ENCODE results near the gene IVD. TPM values are rescaled to one million over a fixed set of nuclear protein-coding genes. Genes with fewer than 3 reads are reported as not detected.

Gene IVD
- polyA plus RNA-seq, 1 donor (not counting 4 experiments of a cell fraction or from before 2014, with no cell fraction given): 13.0 TPM

DNA sequence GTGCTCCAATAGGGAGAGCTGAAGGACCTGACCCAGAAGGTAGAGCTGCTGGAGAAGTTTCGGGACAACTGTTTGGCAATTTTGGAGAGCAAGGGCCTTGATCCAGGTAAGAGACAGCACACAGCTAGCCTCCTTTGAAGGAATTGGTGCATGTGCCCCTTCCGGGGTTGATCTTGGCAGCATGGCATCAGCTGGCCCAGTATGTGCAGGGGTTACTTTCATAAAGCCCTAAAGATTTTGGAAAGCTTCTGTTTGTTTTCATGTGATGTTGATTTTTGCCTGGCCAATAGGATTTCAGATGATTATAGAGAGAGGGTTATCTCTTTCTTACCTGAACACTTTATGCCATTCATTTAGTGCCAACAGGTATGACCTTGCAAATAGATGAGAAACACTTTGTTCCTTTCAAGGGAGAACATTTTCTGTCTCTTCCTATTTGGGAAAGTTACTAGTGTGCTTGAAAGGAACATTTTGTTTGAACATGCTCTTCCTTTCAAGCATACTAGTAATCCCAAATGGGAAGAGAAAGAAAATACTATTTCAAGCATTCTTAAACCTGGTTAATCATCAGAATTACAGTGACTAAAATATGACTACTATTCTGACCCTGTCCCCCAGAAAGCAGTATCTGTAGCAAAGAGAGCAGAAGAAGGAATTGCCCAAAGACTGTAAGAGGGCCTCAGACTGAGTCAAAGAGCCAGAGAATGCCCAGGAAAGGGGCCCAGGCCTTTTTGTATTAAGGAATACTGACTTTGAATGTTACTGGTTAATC, 15.6 kb upstream of the IVD start:
- Histone ChIP-seq H2AFZ (ENCODE audit: control insufficient read depth, low read length) (no peak overlapping the region), H3K9me1 (ENCODE audit: control insufficient read depth, extremely low read depth, insufficient read depth, low read length) (no peaks in the 10 kb centered on the region), H3K36me3 (ENCODE audit: control insufficient read depth in 2 of 2, extremely low read depth in 1 of 2, insufficient read depth in 2 of 2, low read length in 2 of 2) (peaks cover 25 to 49% of the 10 kb centered on the region in 2 experiments), H4K20me1 (ENCODE audit: control insufficient read depth, extremely low read depth, insufficient read depth, low read length) (no peaks in the 10 kb centered on the region), H3K9ac (ENCODE audit: control insufficient read depth, extremely low read depth, insufficient read depth, low read length) (no peak overlapping the region), H3K4me1 (ENCODE audit: control insufficient read depth, extremely low read depth, insufficient read depth, low read length) (no peaks in the 10 kb centered on the region), H3K27me3 (ENCODE audit: control insufficient read depth, extremely low read depth, insufficient read depth, low read length) (no peaks in the 10 kb centered on the region), H3K9me3 (ENCODE audit: control insufficient read depth, low read depth, low read length) (no peaks in the 10 kb centered on the region), H3K4me2 (ENCODE audit: control insufficient read depth, extremely low read depth, insufficient read depth, low read depth, low read length) (no peak overlapping the region), H3K27ac (ENCODE audit: control insufficient read depth, insufficient read depth, low read length) (no peak overlapping the region), H3K79me2 (ENCODE audit: control insufficient read depth, insufficient read depth, low read length) (peaks cover 7% of the 10 kb centered on the region), H3K4me3 (ENCODE audit: control insufficient read depth in 2 of 3, extremely low read depth in 1 of 3, insufficient read depth in 2 of 3, low read depth in 1 of 3, low read length in 3 of 3) (no peak overlapping the region)
- dilution Hi-C loops (cut with MboI; ENCODE audit: extremely low pct_ligation_motif_present, low sequenced_read_pairs): no loop called here
- DNase-seq (ENCODE audit: low read depth, low spot score): no peak
- no peak for FAIRE-seq
- TF ChIP-seq CTCF (optimal IDR thresholded peaks at IDR 0.05 in 1 of 3, IDR thresholded peaks at IDR 0.05 in 1 of 3, conservative IDR thresholded peaks at IDR 0.05 in 1 of 3; ENCODE audit: extremely low read depth in 1 of 3, insufficient read depth in 2 of 3, low read length in 3 of 3) (no peak), EZH2 (IDR thresholded peaks at IDR 0.05; ENCODE audit: low read length) (no peak)

- no peak for DNase-seq (ENCODE audit: low read depth, low spot score)
- Histone ChIP-seq H3K4me1 (ENCODE audit: control insufficient read depth, extremely low read depth, insufficient read depth, low read length) (no peaks in the 10 kb centered on the region), H4K20me1 (ENCODE audit: control insufficient read depth, extremely low read depth, insufficient read depth, low read length) (no peaks in the 10 kb centered on the region), H3K9ac (ENCODE audit: control insufficient read depth, extremely low read depth, insufficient read depth, low read length) (no peak overlapping the region), H2AFZ (ENCODE audit: control insufficient read depth, low read length) (no peak overlapping the region), H3K27me3 (ENCODE audit: control insufficient read depth, extremely low read depth, insufficient read depth, low read length) (no peaks in the 10 kb centered on the region), H3K9me1 (ENCODE audit: control insufficient read depth, extremely low read depth, insufficient read depth, low read length) (no peaks in the 10 kb centered on the region), H3K4me3 (ENCODE audit: control insufficient read depth in 2 of 3, extremely low read depth in 1 of 3, insufficient read depth in 2 of 3, low read depth in 1 of 3, low read length in 3 of 3) (no peak overlapping the region), H3K9me3 (ENCODE audit: control insufficient read depth, low read depth, low read length) (no peaks in the 10 kb centered on the region), H3K4me2 (ENCODE audit: control insufficient read depth, extremely low read depth, insufficient read depth, low read depth, low read length) (no peak overlapping the region), H3K36me3 (ENCODE audit: control insufficient read depth in 2 of 2, extremely low read depth in 1 of 2, insufficient read depth in 2 of 2, low read length in 2 of 2) (peaks cover 14 to 33% of the 10 kb centered on the region in 2 experiments), H3K79me2 (ENCODE audit: control insufficient read depth, insufficient read depth, low read length) (no peaks in the 10 kb centered on the region), H3K27ac (ENCODE audit: control insufficient read depth, insufficient read depth, low read length) (peak overlapping the region; percentile 26)
- FAIRE-seq: no peak
- dilution Hi-C loops (cut with MboI; ENCODE audit: extremely low pct_ligation_motif_present, low sequenced_read_pairs): no loop called here
- TF ChIP-seq CTCF (optimal IDR thresholded peaks at IDR 0.05 in 1 of 3, IDR thresholded peaks at IDR 0.05 in 1 of 3, conservative IDR thresholded peaks at IDR 0.05 in 1 of 3; ENCODE audit: extremely low read depth in 1 of 3, insufficient read depth in 2 of 3, low read length in 3 of 3) (no peak), EZH2 (IDR thresholded peaks at IDR 0.05; ENCODE audit: low read length) (no peak)
These were observed 12.3 kb upstream of the IVD start for GRCh38 chr15:40392986-40393948.

Measured in keratinocyte (primary cell).